ENCODE data around the gene CDKN1B. TPM values are rescaled to one million over a fixed set of nuclear protein-coding genes. Genes with fewer than 3 reads are reported as not detected.

The CDKN1B gene
- total RNA-seq, result 10 to 100 TPM; 43.6 to 76.4 (median 56.6) TPM

- TF ChIP-seq CTCF (IDR thresholded peaks at IDR 0.05 in 4 of 5, conservative IDR thresholded peaks at IDR 0.05 in 1 of 5) (peak in 1 of 5 experiments; percentile 5), POLR2A (IDR thresholded peaks at IDR 0.05) (peak; percentile 81 to 92)
- Histone ChIP-seq H3K36me3 (peaks cover 0 to 19% of the 10 kb centered on the region in 2 donors), H3K27me3 (no peaks in the 10 kb centered on the region), H3K4me3 (peak within 1 kb of the TSS; percentile 72 to 99 (median 92)), H3K27ac (peak within 1 kb of the TSS; percentile 96 to 99 (median 98)), H3K9me3 (no peaks in the 10 kb centered on the region), H3K4me1 (peaks cover 50 to 60% of the 10 kb centered on the region in 2 donors)
- in situ Hi-C loops (cut with MboI; ENCODE audit: low sequenced_read_pairs in 4 of 4) (loop anchor here in 2 of 4 donors (25.0 kb wide), 2 partner anchors 330 to 355 kb away; partner anchors contain the start of genes BORCS5 (in 1 of the 2) and MANSC1 (in 1 of the 2)), intact Hi-C loops (cut with DNase I; ENCODE audit: low total_unique reads) (loop anchor here (1.0 to 5.0 kb wide), 6 partner anchors 8 to 1995 kb away; partner anchors contain the start of genes APOLD1, CREBL2, ETV6 and GPR19)
- ATAC-seq (peak; percentile 84 to 86), DNase-seq (peak; percentile 86 to 91)
These were observed at the start of gene CDKN1B for GRCh38 chr12:12716793-12717585. TSS of gene CDKN1B (plus strand) at chr12:12717368. CDS start at chr12:12717840, 472 bp downstream.

GRCh38 chr12:12668005-12668404 is 49.2 kb upstream of the CDKN1B start:
- in situ Hi-C loops (cut with MboI; ENCODE audit: low sequenced_read_pairs in 4 of 4), result no loop called here
- no peak for DNase-seq
- no peak for TF ChIP-seq CTCF (IDR thresholded peaks at IDR 0.05 in 4 of 5, conservative IDR thresholded peaks at IDR 0.05 in 1 of 5)
- TF ChIP-seq POLR2A (IDR thresholded peaks at IDR 0.05), result no peak

GRCh38 chr12:12669020-12669419 is 48.1 kb upstream of the CDKN1B start:
- DNase-seq (no peak), ATAC-seq (no peak)
- intact Hi-C loops (cut with DNase I; ENCODE audit: low total_unique reads), result no loop called here
- TF ChIP-seq CTCF (IDR thresholded peaks at IDR 0.05 in 4 of 5, conservative IDR thresholded peaks at IDR 0.05 in 1 of 5), result no peak
- no peak for TF ChIP-seq POLR2A (IDR thresholded peaks at IDR 0.05)
- Histone ChIP-seq H3K27ac (no peak overlapping the region), H3K27me3 (no peaks in the 10 kb centered on the region), H3K4me3 (no peak overlapping the region), H3K36me3 (no peaks in the 10 kb centered on the region), H3K9me3 (no peaks in the 10 kb centered on the region), H3K4me1 (no peaks in the 10 kb centered on the region)
- in situ Hi-C loops (cut with MboI; ENCODE audit: low sequenced_read_pairs in 4 of 4), result no loop called here

More at GRCh38 chr12:12668005-12668404, 49.2 kb upstream of the CDKN1B start:
- no peaks in the 10 kb centered on the region for H3K36me3 ChIP-seq
- intact Hi-C loops (cut with DNase I; ENCODE audit: low total_unique reads), result no loop called here
- no peaks in the 10 kb centered on the region for H3K4me1 ChIP-seq
- H3K4me3 ChIP-seq, result no peak overlapping the region
- H3K9me3 ChIP-seq, result no peaks in the 10 kb centered on the region
- H3K27ac ChIP-seq, result no peak overlapping the region
- ATAC-seq, result no peak
- H3K27me3 ChIP-seq, result no peaks in the 10 kb centered on the region

- Histone ChIP-seq H3K27me3 (no peaks in the 10 kb centered on the region), H3K27ac (no peak overlapping the region), H3K4me3 (no peak overlapping the region), H3K9me3 (no peaks in the 10 kb centered on the region), H3K4me1 (no peaks in the 10 kb centered on the region), H3K36me3 (no peaks in the 10 kb centered on the region)
- DNase-seq (no peak), ATAC-seq (no peak)
- in situ Hi-C loops (cut with MboI; ENCODE audit: low sequenced_read_pairs in 4 of 4) (no loop called here), intact Hi-C loops (cut with DNase I; ENCODE audit: low total_unique reads) (no loop called here)
- TF ChIP-seq POLR2A (IDR thresholded peaks at IDR 0.05) (no peak), CTCF (IDR thresholded peaks at IDR 0.05 in 4 of 5, conservative IDR thresholded peaks at IDR 0.05 in 1 of 5) (no peak)
These were observed 45.1 kb upstream of the CDKN1B start for GRCh38 chr12:12671850-12672660.
